SIG-M5 (cell line): ENCODE data around the gene RAB11FIP2.

Source experiments
- DNase-seq: peaks from one replicate; lab custom pipeline; 2025; lab: John Stamatoyannopoulos, UW

The RAB11FIP2 gene

DNA sequence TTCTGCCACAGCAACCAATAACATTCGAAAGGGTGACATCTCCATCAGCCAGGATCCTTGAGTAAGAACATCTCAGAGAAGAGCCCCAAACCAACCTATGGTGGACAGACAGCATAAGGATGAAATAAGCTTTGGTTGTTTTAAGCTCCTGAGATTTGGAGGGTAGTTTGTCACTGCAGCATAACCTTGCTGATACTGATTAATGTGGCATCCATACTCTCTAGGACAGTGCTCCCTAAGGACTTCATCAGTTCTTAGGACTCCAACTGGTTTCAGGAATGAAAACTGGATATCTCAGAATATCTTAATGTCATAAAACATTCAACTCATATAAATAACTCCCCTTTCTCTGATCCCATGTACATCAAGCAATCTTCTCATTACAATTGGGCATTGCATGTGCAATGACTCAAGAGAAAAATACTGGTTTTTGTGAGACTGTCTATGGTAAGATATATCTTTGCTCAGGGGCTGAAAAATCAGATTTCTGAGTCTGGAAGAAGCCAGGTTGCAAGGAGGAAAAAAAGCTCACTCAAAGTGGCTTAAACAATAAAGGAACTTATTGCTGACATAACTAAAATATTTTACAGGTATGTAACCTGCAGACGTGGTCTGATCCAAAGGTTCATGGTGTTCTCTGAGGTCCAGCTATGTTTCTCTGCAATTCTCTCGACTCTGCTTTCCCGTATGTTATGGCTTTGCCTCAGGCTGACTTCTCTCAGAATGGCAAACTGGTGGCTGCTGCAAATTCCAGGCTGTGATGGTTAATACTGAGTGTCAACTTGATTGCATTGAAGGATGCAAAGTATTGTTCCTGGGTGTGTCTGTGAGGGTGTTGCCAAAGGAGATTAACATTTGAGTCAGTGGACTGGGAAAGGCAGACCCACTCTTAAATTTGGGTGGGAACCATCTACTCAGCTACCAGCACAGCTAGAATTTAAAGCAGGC is 65.7 kb downstream of the RAB11FIP2 start:
- DNase-seq, result no peak

DNA sequence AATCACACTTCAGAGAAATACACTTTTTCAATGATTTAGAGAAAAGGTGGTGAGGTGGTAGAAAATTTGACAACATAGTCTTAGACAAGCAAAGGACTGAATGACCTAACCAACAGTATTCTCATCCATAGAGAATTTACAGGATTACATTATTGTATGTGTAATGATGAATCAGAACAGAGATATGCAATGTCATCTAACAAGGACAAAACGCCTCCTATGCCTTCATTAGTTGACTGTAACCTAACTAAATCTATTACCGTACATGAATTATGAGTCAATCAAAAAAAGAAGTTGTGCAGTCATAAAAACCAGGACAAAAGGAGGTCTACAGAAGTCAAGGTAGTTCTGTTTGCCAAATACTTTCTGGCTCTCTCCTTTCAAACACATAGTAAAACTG is 66.5 kb downstream of the RAB11FIP2 start:
- DNase-seq, result no peak

DNA sequence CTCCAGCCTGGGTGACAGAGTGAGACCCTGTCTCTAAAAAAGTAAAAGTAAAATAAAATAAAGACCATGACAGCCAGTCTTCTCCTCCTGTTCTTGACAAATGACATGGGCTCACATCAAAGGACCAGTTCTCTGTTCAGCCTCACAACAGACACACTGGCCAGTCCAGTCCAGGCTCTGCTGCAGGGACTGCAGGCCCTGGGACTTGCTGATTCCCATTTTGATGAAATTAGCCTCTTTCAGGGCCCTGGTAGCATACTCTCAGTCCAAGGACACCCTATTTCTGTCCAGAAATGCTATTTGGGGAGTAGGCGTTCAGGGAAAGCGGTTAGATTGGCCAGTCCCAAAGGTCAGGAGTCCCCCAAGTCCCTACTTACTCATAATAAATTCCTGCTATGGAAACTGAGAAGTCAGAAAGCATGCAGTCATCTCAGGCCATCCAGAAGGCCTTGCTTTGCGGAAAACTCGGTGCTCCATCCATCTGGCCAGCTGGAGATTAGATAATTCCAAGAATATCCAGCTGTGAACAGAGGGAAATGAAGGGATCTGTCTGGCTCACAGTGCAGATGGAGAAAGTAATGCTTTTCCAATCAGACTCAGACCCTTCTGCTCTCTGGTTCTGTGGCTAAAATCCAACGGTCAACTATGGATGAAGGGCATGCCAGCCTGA is 74.4 kb downstream of the RAB11FIP2 start:
- no peak for DNase-seq

DNA sequence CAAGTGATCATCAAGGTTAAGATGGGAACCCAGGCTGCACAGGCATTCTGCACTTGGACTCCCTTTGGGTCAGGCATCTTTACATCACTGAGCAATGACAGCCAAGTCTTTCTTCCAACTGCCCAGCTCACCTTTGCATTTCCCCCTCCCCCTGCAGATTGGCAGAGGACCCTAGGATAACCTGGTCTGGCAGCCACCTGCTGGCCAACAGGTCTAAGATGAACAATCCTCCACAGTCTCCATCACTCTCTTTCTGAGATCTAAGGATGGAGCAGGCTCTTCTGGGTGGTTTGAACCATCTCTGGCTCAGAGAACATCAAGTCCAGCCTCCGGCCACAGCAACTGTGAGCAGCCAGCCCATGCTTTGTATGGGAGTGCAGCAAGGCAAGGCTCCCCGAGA is 75.8 kb downstream of the RAB11FIP2 start:
- no peak for DNase-seq

DNA sequence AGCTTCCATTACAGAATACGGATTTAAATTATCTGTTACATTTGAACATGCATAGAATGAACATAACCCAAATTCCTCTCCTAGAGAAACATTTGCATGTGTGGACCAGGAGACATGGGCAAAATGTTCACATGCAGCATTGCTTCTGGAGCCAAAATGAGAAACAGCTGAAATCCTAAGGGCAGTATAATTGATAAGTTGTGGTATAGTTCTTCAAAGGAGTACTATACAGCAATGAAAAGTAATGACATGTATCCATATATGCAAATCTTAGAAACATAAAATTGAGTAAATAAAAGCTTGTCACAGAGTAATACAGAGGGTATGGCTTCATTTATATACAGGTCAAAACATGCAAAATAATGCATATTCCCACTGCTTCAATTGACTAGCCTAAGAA is 77.1 kb downstream of the RAB11FIP2 start:
- no peak for DNase-seq

DNA sequence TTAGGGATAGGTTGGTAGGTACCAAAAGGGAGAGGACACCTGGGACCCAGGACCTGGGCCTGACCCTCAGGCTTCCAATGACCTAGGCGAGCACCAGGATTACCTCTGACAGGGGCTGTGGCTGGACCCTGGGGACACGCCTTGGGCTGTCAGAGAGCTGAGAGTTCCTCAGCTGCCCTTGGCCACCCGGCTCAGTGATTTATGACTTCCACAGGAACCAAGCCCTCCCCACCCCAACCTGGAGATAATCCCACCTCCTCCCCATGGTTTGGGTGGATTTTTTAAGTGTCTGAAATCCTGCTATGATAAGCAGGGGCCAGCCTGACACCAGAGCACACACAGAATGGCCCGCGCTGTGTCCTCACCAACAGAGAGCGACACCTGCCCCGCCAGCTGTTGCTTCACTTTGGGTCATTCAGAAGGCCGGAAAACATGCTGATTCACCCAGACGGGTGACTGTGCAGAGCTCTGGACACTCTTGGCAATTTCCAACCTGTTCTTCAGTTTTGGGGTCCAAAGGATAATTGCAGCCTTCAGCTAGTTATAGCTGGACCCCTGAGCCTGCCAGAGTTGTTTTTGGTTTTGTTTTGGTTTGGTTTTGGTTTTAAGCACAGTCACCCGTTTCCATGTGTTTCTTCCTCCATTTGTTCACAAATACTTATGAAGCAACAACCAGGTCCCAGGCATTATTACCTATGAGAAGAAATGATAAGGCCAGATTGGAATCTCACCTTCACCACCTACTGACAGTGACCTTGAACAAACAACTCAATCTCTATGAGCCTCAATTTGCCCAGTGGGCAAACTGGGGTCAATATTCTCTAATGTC is 78.2 kb downstream of the RAB11FIP2 start:
- DNase-seq, result no peak

DNA sequence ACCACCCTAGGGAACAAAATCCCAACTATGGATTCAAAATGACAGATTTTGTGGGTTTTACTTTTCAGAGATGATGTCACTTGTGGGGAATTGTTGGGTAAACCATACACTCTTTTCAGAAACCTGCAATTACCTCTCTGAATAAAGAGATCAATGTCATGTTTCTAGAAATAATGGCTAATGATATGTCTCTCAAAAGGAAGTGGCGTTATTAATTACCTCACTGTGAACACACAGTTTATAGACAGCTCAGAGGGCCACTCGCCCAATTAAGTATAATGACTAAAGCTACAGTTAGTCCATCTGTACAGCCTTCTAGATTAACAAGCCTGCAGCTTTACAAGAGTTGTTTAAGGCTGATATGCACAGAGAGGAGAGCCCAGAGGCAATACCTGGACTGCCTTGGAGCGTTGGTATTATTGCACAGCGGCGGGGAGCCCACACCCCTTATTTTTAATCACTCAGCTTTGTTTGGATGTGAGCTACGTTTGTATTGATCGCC is 79.5 kb downstream of the RAB11FIP2 start:
- no peak for DNase-seq

DNA sequence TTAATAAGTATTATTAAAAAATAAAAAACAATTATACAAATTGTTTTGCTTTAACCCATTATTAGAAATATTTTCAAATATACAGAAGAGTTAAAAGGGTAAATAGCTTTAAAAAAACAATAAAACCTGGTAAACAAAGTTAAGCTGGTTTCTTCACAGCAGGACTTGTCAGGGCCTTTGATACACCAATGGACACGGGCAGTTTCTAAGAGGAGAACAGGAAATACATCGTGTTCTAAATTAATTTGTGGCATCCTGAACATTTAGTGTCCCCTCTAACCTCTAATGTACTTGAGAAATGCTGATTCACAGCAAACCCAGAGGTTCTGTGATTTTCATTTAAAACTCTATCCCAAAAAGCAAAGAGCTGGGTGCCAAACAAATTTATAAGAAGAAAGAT is 80.8 kb downstream of the RAB11FIP2 start:
- no peak for DNase-seq

DNA sequence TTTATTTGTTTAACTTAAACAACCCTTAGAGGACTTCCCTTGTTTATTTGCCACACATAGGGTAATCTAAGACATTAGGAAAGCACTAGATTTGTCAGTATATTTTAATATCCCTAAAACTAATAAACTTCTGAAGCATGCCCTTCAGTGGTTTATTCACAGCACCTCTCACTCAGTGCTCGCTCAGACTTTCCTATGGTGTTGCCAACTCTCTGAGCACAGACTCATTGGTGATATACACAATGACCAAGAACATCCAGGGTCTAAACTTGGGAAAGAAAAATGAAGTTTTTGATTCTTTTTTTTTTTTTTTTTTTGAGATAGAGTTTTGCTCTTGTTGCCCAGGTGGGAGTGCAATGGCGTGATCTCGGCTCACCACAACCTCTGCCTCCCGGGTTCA is 82.2 kb downstream of the RAB11FIP2 start:
- no peak for DNase-seq

DNA sequence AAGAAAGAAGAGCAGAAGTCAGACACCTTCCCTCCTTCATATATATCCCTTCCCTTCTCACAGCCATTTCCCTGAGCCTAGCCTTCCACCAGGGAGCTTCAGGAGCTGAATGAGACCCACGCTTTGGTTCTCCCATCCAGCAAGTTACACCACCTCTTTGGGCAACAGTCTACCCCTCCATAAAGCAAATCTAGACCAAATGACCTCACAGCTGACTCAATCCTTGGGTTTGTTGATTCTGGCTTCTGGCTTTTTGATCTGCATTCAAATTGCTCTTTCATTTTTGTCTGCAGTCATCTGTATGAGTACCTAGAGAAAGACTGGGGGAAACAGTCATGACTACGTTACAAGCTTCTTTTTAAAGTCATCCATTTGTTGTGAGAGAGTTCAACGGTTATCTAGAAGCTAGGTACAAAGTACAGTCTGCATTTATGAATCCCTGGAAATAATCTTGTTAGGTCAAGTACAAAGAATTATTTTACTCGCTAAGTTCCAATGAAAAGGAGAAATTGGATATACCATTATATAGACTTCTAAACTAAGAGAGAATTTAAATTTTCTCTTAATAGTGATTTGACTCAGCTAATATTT is 86.3 kb downstream of the RAB11FIP2 start:
- DNase-seq, result no peak

DNA sequence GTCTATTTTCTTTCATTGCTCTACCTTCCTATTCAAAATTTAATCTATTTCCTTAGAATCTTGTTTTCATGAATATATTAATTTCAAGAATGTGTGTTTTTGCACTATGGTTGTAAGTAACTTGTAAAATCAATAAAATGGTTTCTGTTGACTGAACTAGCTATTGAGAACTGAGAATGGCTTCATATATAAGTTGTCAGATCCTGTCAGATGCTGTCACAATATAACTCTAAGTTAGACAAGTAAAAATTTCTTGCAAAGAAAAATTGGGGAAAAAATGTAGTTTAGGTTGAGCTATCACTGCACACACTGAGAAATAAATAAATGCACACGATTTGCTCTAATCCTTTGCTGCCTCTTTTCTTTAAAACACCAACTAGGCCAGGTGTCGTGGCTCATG is 89.8 kb downstream of the RAB11FIP2 start:
- no peak for DNase-seq

DNA sequence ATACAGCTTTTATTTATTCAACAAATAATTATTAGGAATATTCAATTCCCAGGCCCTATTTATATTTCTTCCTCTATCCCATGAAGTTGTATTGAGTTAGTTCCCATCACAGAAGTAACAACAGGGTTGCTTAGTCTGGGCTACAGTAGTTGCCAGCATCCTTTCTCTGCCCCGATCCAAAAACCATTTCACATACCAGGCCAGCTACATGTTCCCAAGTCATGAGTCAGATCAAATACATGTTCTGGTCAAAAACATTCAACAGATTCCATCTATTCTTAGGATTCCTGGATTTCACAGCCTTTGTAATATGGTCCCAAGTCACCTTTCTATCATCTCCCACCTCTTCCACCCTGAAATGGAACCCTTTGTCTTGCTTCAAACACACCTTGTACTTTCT is 91.6 kb downstream of the RAB11FIP2 start:
- DNase-seq, result no peak
